OCI-LY3 (cell line): Measurements from ENCODE around the gene PSMD11.

ENCODE experiments used
- H2AFZ ChIP-seq: fragments of 200-600, 300-600 bp; shearing (Covaris generic); 2 replicates; pipeline ENCODE4 v1.6.0; 2014; ENCODE audit warnings: antibody characterized with exemption, low read depth, low read length
- H3K27ac ChIP-seq: fragments of 200-600, 300-600 bp; sonication (generic); 2 replicates; pipeline ENCODE4 v1.5.1; 2014; ENCODE audit warnings: mild to moderate bottlenecking, low read length, moderate library complexity, mixed read lengths
- H3K27me3 ChIP-seq: fragments of 200-600, 300-600 bp; sonication (generic); 2 replicates; pipeline ENCODE4 v1.6.1; 2014; ENCODE audit warnings: low read depth, low read length, mixed read lengths
- H3K36me3 ChIP-seq: fragments of 200-600, 300-600 bp; sonication (generic); replicated peaks from 2 replicates; pipeline ENCODE3; 2014; ENCODE audit warnings: low read depth, low read length, mixed read lengths
- H3K4me1 ChIP-seq: fragments of 300-600, 200-600 bp; sonication (generic); 2 replicates; pipeline ENCODE4 v1.6.1; 2014; ENCODE audit warnings: low read length, mixed read lengths
- H3K4me2 ChIP-seq: fragments of 200-600, 300-600 bp; sonication (generic); 2 replicates; pipeline ENCODE4 v1.6.1; 2014; ENCODE audit warnings: low read length, mixed read lengths
- H3K4me3 ChIP-seq: fragments of 300-600, 200-600 bp; sonication (generic); 2 replicates; pipeline ENCODE4 v1.5.1; 2014; ENCODE audit warnings: antibody characterized with exemption, mild to moderate bottlenecking, low read length, moderate library complexity
- H3K79me2 ChIP-seq: fragments of 300-600, 200-600 bp; shearing (Covaris generic); 2 replicates; pipeline ENCODE4 v1.6.1; 2014; ENCODE audit warnings: mild to moderate bottlenecking, low read length, mixed read lengths
- H3K9ac ChIP-seq: fragments of 300-600, 200-600 bp; shearing (Covaris generic); 2 replicates; pipeline ENCODE4 v1.6.0; 2014; ENCODE audit warnings: mild to moderate bottlenecking, low read length, moderate library complexity
- H3K9me3 ChIP-seq: fragments of 200-600, 300-600 bp; shearing (Covaris generic); 2 replicates; pipeline ENCODE4 v1.6.1; 2014; ENCODE audit warnings: low read length, mixed read lengths; ENCODE audit not compliant: insufficient read depth
- H4K20me1 ChIP-seq: fragments of 200-600, 300-600 bp; sonication (generic); 2 replicates; pipeline ENCODE4 v1.6.1; 2016; ENCODE audit warnings: low read length, mixed read lengths; ENCODE audit not compliant: insufficient read depth
- CTCF ChIP-seq: fragments of 200-600, 300-600 bp; sonication (generic); IDR thresholded peaks from 2 replicates; pipeline ENCODE4 v1.5.1; 2014; ENCODE audit warnings: antibody characterized with exemption, low read length, low read depth
- EZH2phosphoT487 ChIP-seq: fragments of 200-600 bp; shearing (Covaris generic); IDR thresholded peaks from 2 replicates; pipeline ENCODE4 v1.6.1; 2018; ENCODE audit warnings: antibody characterized with exemption, mixed run types, low read depth

Gene PSMD11

GRCh38 chr17:32492648-32493289 is 48.5 kb downstream of the PSMD11 start:
- Histone ChIP-seq H4K20me1 (peaks cover 23% of the 10 kb centered on the region), H3K79me2 (peaks cover 13% of the 10 kb centered on the region; the same call in 1 of the 2 replicates), H3K9me3 (no peaks in the 10 kb centered on the region), H3K27ac (no peak overlapping the region), H3K27me3 (no peaks in the 10 kb centered on the region), H3K4me2 (no peak overlapping the region), H3K36me3 (peaks cover 30% of the 10 kb centered on the region), H2AFZ (no peak overlapping the region), H3K9ac (no peak overlapping the region), H3K4me3 (no peak overlapping the region), H3K4me1 (peaks cover 13% of the 10 kb centered on the region)
- TF ChIP-seq CTCF (no peak), EZH2phosphoT487 (no peak)

- Histone ChIP-seq H3K9ac (no peak overlapping the region), H3K9me3 (no peaks in the 10 kb centered on the region), H3K27ac (no peak overlapping the region), H2AFZ (no peak overlapping the region), H3K36me3 (peaks cover 22% of the 10 kb centered on the region), H3K27me3 (no peaks in the 10 kb centered on the region), H4K20me1 (peaks cover 22% of the 10 kb centered on the region), H3K4me2 (no peak overlapping the region), H3K4me3 (no peak overlapping the region), H3K4me1 (peaks cover 6% of the 10 kb centered on the region; the same call in 1 of the 2 replicates), H3K79me2 (peaks cover 7% of the 10 kb centered on the region; the same call in 1 of the 2 replicates)
- no peak for TF ChIP-seq CTCF
These were observed 49.3 kb downstream of the PSMD11 start for GRCh38 chr17:32493571-32493970.

GRCh38 chr17:32493976-32494513 is 49.7 kb downstream of the PSMD11 start:
- Histone ChIP-seq H3K4me1 (peaks cover 6% of the 10 kb centered on the region; the same call in 1 of the 2 replicates), H3K36me3 (peaks cover 17% of the 10 kb centered on the region), H4K20me1 (peaks cover 17% of the 10 kb centered on the region), H3K4me2 (no peak overlapping the region), H2AFZ (no peak overlapping the region), H3K27ac (no peak overlapping the region), H3K9ac (no peak overlapping the region), H3K79me2 (peaks cover 2% of the 10 kb centered on the region; the same call in 1 of the 2 replicates), H3K27me3 (no peaks in the 10 kb centered on the region), H3K9me3 (no peaks in the 10 kb centered on the region), H3K4me3 (no peak overlapping the region)
- TF ChIP-seq CTCF (no peak), EZH2phosphoT487 (no peak)

GRCh38 chr17:32494621-32495358 is 50.5 kb downstream of the PSMD11 start:
- TF ChIP-seq CTCF (no peak), EZH2phosphoT487 (no peak)
- Histone ChIP-seq H3K9ac (no peak overlapping the region), H4K20me1 (peaks cover 10% of the 10 kb centered on the region; the same call in 1 of the 2 replicates), H3K27me3 (no peaks in the 10 kb centered on the region), H2AFZ (no peak overlapping the region), H3K27ac (no peak overlapping the region), H3K4me2 (no peak overlapping the region), H3K36me3 (peaks cover 14% of the 10 kb centered on the region), H3K4me1 (peaks cover 6% of the 10 kb centered on the region; the same call in 1 of the 2 replicates), H3K79me2 (no peaks in the 10 kb centered on the region; the same call in 1 of the 2 replicates), H3K9me3 (no peaks in the 10 kb centered on the region), H3K4me3 (no peak overlapping the region)
